ENCODE measurements around the gene AGGF1.

The AGGF1 gene

GRCh38 chr5:77024490-77024889 is 5.7 kb upstream of the AGGF1 start:
- no peak overlapping the region for H3K14ac ChIP-seq (ENCODE audit: low read length)
- WGBS, 2 donors (ENCODE audit: extremely low coverage in 2 of 2, insufficient read length in 2 of 2, insufficient replicate concordance in 1 of 2) = no CpG with 5 or more reads among the region's 1 CpG
- H4K91ac ChIP-seq (ENCODE audit: low read depth, low read length, poor library complexity) = no peak overlapping the region
- no peak overlapping the region for H4K8ac ChIP-seq (ENCODE audit: low read depth, low read length)
- H3K9me3 ChIP-seq (replicated peaks in 1 of 2; ENCODE audit: control insufficient read depth in 2 of 2, insufficient read depth in 1 of 2, low read depth in 1 of 2, low read length in 2 of 2) = peaks cover 3 to 12% of the 10 kb centered on the region in 2 donors
- H2BK120ac ChIP-seq (ENCODE audit: low read depth, low read length) = no peak overlapping the region
- H3K36me3 ChIP-seq (replicated peaks in 1 of 2; ENCODE audit: control insufficient read depth in 2 of 2, insufficient read depth in 2 of 2, low read length in 2 of 2) = no peaks in the 10 kb centered on the region
- DNase-seq (ENCODE audit: low spot score) = no peak
- H3K27ac ChIP-seq (replicated peaks; ENCODE audit: low read length) = no peak overlapping the region
- H3K79me1 ChIP-seq (ENCODE audit: low read depth, low read length) = no peaks in the 10 kb centered on the region
- no peak overlapping the region for H2BK15ac ChIP-seq (ENCODE audit: low read length)
- no peak overlapping the region for H3K4me3 ChIP-seq (ENCODE audit: low read length in 2 of 2)
- H3K4me1 ChIP-seq (ENCODE audit: control insufficient read depth in 2 of 2, insufficient read depth in 1 of 2, low read depth in 1 of 2, low read length in 2 of 2) = no peaks in the 10 kb centered on the region
- no peak overlapping the region for H2AK5ac ChIP-seq (ENCODE audit: low read depth, low read length)
- H3K18ac ChIP-seq (ENCODE audit: low read length) = no peak overlapping the region
- no peak overlapping the region for H3K4me2 ChIP-seq (ENCODE audit: insufficient read depth, low read length, poor library complexity, severe bottlenecking)
- no peak overlapping the region for H3K4ac ChIP-seq (ENCODE audit: low read length)
- peaks cover 0 to 10% (median 0%) of the 10 kb centered on the region in 3 experiments for H3K27me3 ChIP-seq (ENCODE audit: control insufficient read depth in 3 of 3, insufficient read depth in 3 of 3, low read depth in 1 of 3, low read length in 3 of 3)
- no peak overlapping the region for H2AFZ ChIP-seq (ENCODE audit: low read length)
- no peak overlapping the region for H2BK5ac ChIP-seq (ENCODE audit: low read length)
- H2BK12ac ChIP-seq (ENCODE audit: low read length) = no peak overlapping the region
- no peak overlapping the region for H3K23ac ChIP-seq (ENCODE audit: low read depth, low read length, poor library complexity)
- H3K9ac ChIP-seq (ENCODE audit: low read depth, low read length, poor library complexity) = no peak overlapping the region

- H3K9ac ChIP-seq (ENCODE audit: low read depth, low read length, poor library complexity) = no peak overlapping the region
- H3K36me3 ChIP-seq (replicated peaks in 1 of 2; ENCODE audit: control insufficient read depth in 2 of 2, insufficient read depth in 2 of 2, low read length in 2 of 2) = peaks cover 0 to 3% of the 10 kb centered on the region in 2 donors
- no peak overlapping the region for H2BK15ac ChIP-seq (ENCODE audit: low read length)
- no peak overlapping the region for H2AK5ac ChIP-seq (ENCODE audit: low read depth, low read length)
- H3K14ac ChIP-seq (ENCODE audit: low read length) = no peak overlapping the region
- no peak overlapping the region for H3K23ac ChIP-seq (ENCODE audit: low read depth, low read length, poor library complexity)
- H3K18ac ChIP-seq (ENCODE audit: low read length) = no peak overlapping the region
- H2BK12ac ChIP-seq (ENCODE audit: low read length) = no peak overlapping the region
- H3K4me2 ChIP-seq (ENCODE audit: insufficient read depth, low read length, poor library complexity, severe bottlenecking) = no peak overlapping the region
- no peak overlapping the region for H2BK5ac ChIP-seq (ENCODE audit: low read length)
- no peak overlapping the region for H4K8ac ChIP-seq (ENCODE audit: low read depth, low read length)
- H3K27me3 ChIP-seq (ENCODE audit: control insufficient read depth in 3 of 3, insufficient read depth in 3 of 3, low read depth in 1 of 3, low read length in 3 of 3) = peaks cover 0 to 3% (median 0%) of the 10 kb centered on the region in 3 experiments
- H3K27ac ChIP-seq (replicated peaks; ENCODE audit: low read length) = no peak overlapping the region
- H3K4me3 ChIP-seq (ENCODE audit: low read length in 2 of 2) = no peak overlapping the region
- H3K79me1 ChIP-seq (ENCODE audit: low read depth, low read length) = peaks cover 4% of the 10 kb centered on the region
- peaks cover 0 to 3% of the 10 kb centered on the region in 2 donors for H3K4me1 ChIP-seq (ENCODE audit: control insufficient read depth in 2 of 2, insufficient read depth in 1 of 2, low read depth in 1 of 2, low read length in 2 of 2)
- H2BK120ac ChIP-seq (ENCODE audit: low read depth, low read length) = no peak overlapping the region
- peak overlapping the region; percentile 93 for H2AFZ ChIP-seq (ENCODE audit: low read length)
- WGBS, 2 donors (ENCODE audit: extremely low coverage in 2 of 2, insufficient read length in 2 of 2, insufficient replicate concordance in 1 of 2) = no CpG with 5 or more reads among the region's 4 CpGs
- no peak overlapping the region for H3K4ac ChIP-seq (ENCODE audit: low read length)
- H4K91ac ChIP-seq (ENCODE audit: low read depth, low read length, poor library complexity) = no peak overlapping the region
- peaks cover 3 to 15% of the 10 kb centered on the region in 2 donors for H3K9me3 ChIP-seq (replicated peaks in 1 of 2; ENCODE audit: control insufficient read depth in 2 of 2, insufficient read depth in 1 of 2, low read depth in 1 of 2, low read length in 2 of 2)
- DNase-seq (ENCODE audit: low spot score) = no peak
Measured at GRCh38 chr5:77028631-77029375, 1.4 kb upstream of the AGGF1 start.

GRCh38 chr5:77029376-77029885 is 773 bp upstream of the AGGF1 start:
- peaks cover 3 to 15% of the 10 kb centered on the region in 2 donors for H3K9me3 ChIP-seq (replicated peaks in 1 of 2; ENCODE audit: control insufficient read depth in 2 of 2, insufficient read depth in 1 of 2, low read depth in 1 of 2, low read length in 2 of 2)
- no peak overlapping the region for H4K8ac ChIP-seq (ENCODE audit: low read depth, low read length)
- H2AFZ ChIP-seq (ENCODE audit: low read length) = peak overlapping the region; percentile 93
- H3K4me3 ChIP-seq (ENCODE audit: low read length in 2 of 2) = peak overlapping the region in 1 of 2 donors; percentile 77
- H2BK15ac ChIP-seq (ENCODE audit: low read length) = no peak overlapping the region
- no peak overlapping the region for H3K18ac ChIP-seq (ENCODE audit: low read length)
- H2BK5ac ChIP-seq (ENCODE audit: low read length) = no peak overlapping the region
- WGBS, 2 donors (ENCODE audit: extremely low coverage in 2 of 2, insufficient read length in 2 of 2, insufficient replicate concordance in 1 of 2) = no CpG with 5 or more reads among the region's 2 CpGs
- no peak for DNase-seq (ENCODE audit: low spot score)
- H3K4me1 ChIP-seq (ENCODE audit: control insufficient read depth in 2 of 2, insufficient read depth in 1 of 2, low read depth in 1 of 2, low read length in 2 of 2) = peaks cover 0 to 3% of the 10 kb centered on the region in 2 donors
- no peak overlapping the region for H3K23ac ChIP-seq (ENCODE audit: low read depth, low read length, poor library complexity)
- peaks cover 0 to 7% of the 10 kb centered on the region in 2 donors for H3K36me3 ChIP-seq (replicated peaks in 1 of 2; ENCODE audit: control insufficient read depth in 2 of 2, insufficient read depth in 2 of 2, low read length in 2 of 2)
- H3K27me3 ChIP-seq (ENCODE audit: control insufficient read depth in 3 of 3, insufficient read depth in 3 of 3, low read depth in 1 of 3, low read length in 3 of 3) = peaks cover 0 to 3% (median 0%) of the 10 kb centered on the region in 3 experiments
- H2AK5ac ChIP-seq (ENCODE audit: low read depth, low read length) = no peak overlapping the region
- no peak overlapping the region for H4K91ac ChIP-seq (ENCODE audit: low read depth, low read length, poor library complexity)
- H2BK120ac ChIP-seq (ENCODE audit: low read depth, low read length) = no peak overlapping the region
- H2BK12ac ChIP-seq (ENCODE audit: low read length) = no peak overlapping the region
- no peak overlapping the region for H3K27ac ChIP-seq (replicated peaks; ENCODE audit: low read length)
- peaks cover 4% of the 10 kb centered on the region for H3K79me1 ChIP-seq (ENCODE audit: low read depth, low read length)
- no peak overlapping the region for H3K4me2 ChIP-seq (ENCODE audit: insufficient read depth, low read length, poor library complexity, severe bottlenecking)
- H3K9ac ChIP-seq (ENCODE audit: low read depth, low read length, poor library complexity) = no peak overlapping the region
- H3K4ac ChIP-seq (ENCODE audit: low read length) = no peak overlapping the region
- no peak overlapping the region for H3K14ac ChIP-seq (ENCODE audit: low read length)

GRCh38 chr5:77031891-77032290 is 1.7 kb downstream of the AGGF1 start:
- Histone ChIP-seq H2AK5ac (ENCODE audit: low read depth, low read length) (no peak overlapping the region), H3K27ac (replicated peaks; ENCODE audit: low read length) (no peak overlapping the region), H4K8ac (ENCODE audit: low read depth, low read length) (no peak overlapping the region), H3K23ac (ENCODE audit: low read depth, low read length, poor library complexity) (no peak overlapping the region), H3K14ac (ENCODE audit: low read length) (no peak overlapping the region), H2BK15ac (ENCODE audit: low read length) (no peak overlapping the region), H3K4ac (ENCODE audit: low read length) (no peak overlapping the region), H3K4me2 (ENCODE audit: insufficient read depth, low read length, poor library complexity, severe bottlenecking) (no peak overlapping the region), H2BK120ac (ENCODE audit: low read depth, low read length) (no peak overlapping the region), H2AFZ (ENCODE audit: low read length) (no peak overlapping the region), H2BK12ac (ENCODE audit: low read length) (no peak overlapping the region), H3K9ac (ENCODE audit: low read depth, low read length, poor library complexity) (no peak overlapping the region), H3K79me1 (ENCODE audit: low read depth, low read length) (peaks cover 4% of the 10 kb centered on the region), H3K18ac (ENCODE audit: low read length) (no peak overlapping the region), H2BK5ac (ENCODE audit: low read length) (no peak overlapping the region), H3K9me3 (replicated peaks in 1 of 2; ENCODE audit: control insufficient read depth in 2 of 2, insufficient read depth in 1 of 2, low read depth in 1 of 2, low read length in 2 of 2) (peaks cover 3 to 15% of the 10 kb centered on the region in 2 donors), H3K27me3 (ENCODE audit: control insufficient read depth in 3 of 3, insufficient read depth in 3 of 3, low read depth in 1 of 3, low read length in 3 of 3) (no peaks in the 10 kb centered on the region), H3K4me1 (ENCODE audit: control insufficient read depth in 2 of 2, insufficient read depth in 1 of 2, low read depth in 1 of 2, low read length in 2 of 2) (peaks cover 0 to 3% of the 10 kb centered on the region in 2 donors), H3K4me3 (ENCODE audit: low read length in 2 of 2) (no peak overlapping the region), H4K91ac (ENCODE audit: low read depth, low read length, poor library complexity) (no peak overlapping the region), H3K36me3 (replicated peaks in 1 of 2; ENCODE audit: control insufficient read depth in 2 of 2, insufficient read depth in 2 of 2, low read length in 2 of 2) (peaks cover 5 to 31% of the 10 kb centered on the region in 2 donors)
- DNase-seq (ENCODE audit: low spot score) = no peak
- WGBS, 2 donors (ENCODE audit: extremely low coverage in 2 of 2, insufficient read length in 2 of 2, insufficient replicate concordance in 1 of 2) = no CpG with 5 or more reads among the region's 3 CpGs

Data from neuronal stem cell (in vitro differentiated cells).